ENCODE data around the gene ASPRV1. TPM values are rescaled to one million over a fixed set of nuclear protein-coding genes. Genes with fewer than 3 reads are reported as not detected.
"Not testable (repeated sequence)": the region's sequence is repeated elsewhere in the genome, so short reads cannot be mapped to it uniquely, and the experiment has no call there.

ASPRV1 gene
- total and polyA plus RNA-seq, 5 donors: 0.79 to 1.2 (median 1.1) TPM

- no peak overlapping the region for H3K27ac ChIP-seq (ENCODE audit: low read length)
- no peaks in the 10 kb centered on the region for H3K9me3 ChIP-seq (ENCODE audit: control insufficient read depth, low read length)
- H3K4me1 ChIP-seq (ENCODE audit: control insufficient read depth, insufficient read depth, low read length): no peaks in the 10 kb centered on the region
- H3K27me3 ChIP-seq (ENCODE audit: control insufficient read depth, insufficient read depth): no peaks in the 10 kb centered on the region
- 60% methylated on average over 8 of the region's 8 CpGs for WGBS
- no peak for ATAC-seq
- H3K4me3 ChIP-seq (ENCODE audit: low read length): no peak overlapping the region
- intact Hi-C loops (cut with DNase I): no loop called here
- no peak for DNase-seq
These were observed 3.5 kb downstream of the ASPRV1 start for GRCh38 chr2:69957965-69958364.

GRCh38 chr2:69956475-69956979, 4.9 kb downstream of the ASPRV1 start:
- intact Hi-C loops (cut with DNase I): no loop called here
- Histone ChIP-seq H3K27ac (ENCODE audit: low read length) (no peak overlapping the region), H3K9me3 (ENCODE audit: control insufficient read depth, low read length) (no peaks in the 10 kb centered on the region), H3K4me3 (ENCODE audit: low read length) (no peak overlapping the region), H3K27me3 (ENCODE audit: control insufficient read depth, insufficient read depth) (no peaks in the 10 kb centered on the region), H3K4me1 (ENCODE audit: control insufficient read depth, insufficient read depth, low read length) (no peaks in the 10 kb centered on the region)
- DNase-seq: no peak
- ATAC-seq: no peak
- WGBS: 88% methylated on average over 6 of the region's 6 CpGs

DNA sequence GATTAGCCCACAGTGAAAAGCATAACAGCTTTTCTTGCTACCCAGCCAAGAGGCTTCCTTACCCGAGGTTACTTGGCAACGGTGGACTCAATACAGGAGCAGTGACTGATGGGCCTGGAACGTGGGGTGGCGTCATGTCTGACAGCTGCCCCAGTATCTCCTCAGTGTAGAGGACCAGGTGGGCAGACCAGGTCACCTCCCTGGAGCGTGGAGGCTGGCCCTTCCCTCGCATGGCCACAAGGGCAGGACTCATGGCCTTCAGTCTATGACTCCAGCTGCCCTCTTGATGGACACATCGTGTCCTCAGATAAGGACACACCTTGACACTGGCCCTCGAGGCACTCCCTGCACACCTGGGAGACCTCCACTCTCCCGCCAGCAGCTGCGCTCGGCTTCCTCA, 6.4 kb downstream of the ASPRV1 start:
- no peak for ATAC-seq
- WGBS: 85% methylated on average over 11 of the region's 11 CpGs
- DNase-seq: no peak
- no peaks in the 10 kb centered on the region for H3K9me3 ChIP-seq (ENCODE audit: control insufficient read depth, low read length)
- intact Hi-C loops (cut with DNase I): no loop called here
- H3K27me3 ChIP-seq (ENCODE audit: control insufficient read depth, insufficient read depth): no peaks in the 10 kb centered on the region
- no peak overlapping the region for H3K27ac ChIP-seq (ENCODE audit: low read length)
- no peaks in the 10 kb centered on the region for H3K4me1 ChIP-seq (ENCODE audit: control insufficient read depth, insufficient read depth, low read length)
- H3K4me3 ChIP-seq (ENCODE audit: low read length): no peak overlapping the region

DNA sequence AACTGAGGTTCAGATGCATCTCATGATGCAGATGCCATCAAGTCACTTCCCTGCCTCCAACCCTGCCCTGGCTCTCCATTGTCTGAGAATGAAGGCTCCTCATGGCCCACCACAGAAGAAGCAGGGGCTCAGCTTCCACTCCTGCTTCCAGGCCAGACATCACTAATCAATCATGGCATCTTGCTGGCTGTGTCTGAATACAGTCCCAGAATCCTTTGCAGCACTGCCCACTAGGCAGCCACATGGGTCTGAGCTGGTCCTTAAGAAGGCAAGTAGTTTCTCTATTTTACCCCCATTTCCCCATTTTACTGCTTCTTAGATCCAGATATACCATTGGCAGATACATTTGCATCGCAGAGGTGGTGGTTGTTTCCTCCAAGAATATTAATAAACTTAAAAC, 7.3 kb downstream of the ASPRV1 start:
- WGBS: 96% methylated on average over 1 of the region's 1 CpG
- H3K27ac ChIP-seq (ENCODE audit: low read length): no peak overlapping the region
- H3K27me3 ChIP-seq (ENCODE audit: control insufficient read depth, insufficient read depth): no peaks in the 10 kb centered on the region
- H3K4me3 ChIP-seq (ENCODE audit: low read length): no peak overlapping the region
- H3K9me3 ChIP-seq (ENCODE audit: control insufficient read depth, low read length): no peaks in the 10 kb centered on the region
- intact Hi-C loops (cut with DNase I): no loop called here
- DNase-seq (no peak), ATAC-seq (no peak)
- H3K4me1 ChIP-seq (ENCODE audit: control insufficient read depth, insufficient read depth, low read length): no peaks in the 10 kb centered on the region

DNA sequence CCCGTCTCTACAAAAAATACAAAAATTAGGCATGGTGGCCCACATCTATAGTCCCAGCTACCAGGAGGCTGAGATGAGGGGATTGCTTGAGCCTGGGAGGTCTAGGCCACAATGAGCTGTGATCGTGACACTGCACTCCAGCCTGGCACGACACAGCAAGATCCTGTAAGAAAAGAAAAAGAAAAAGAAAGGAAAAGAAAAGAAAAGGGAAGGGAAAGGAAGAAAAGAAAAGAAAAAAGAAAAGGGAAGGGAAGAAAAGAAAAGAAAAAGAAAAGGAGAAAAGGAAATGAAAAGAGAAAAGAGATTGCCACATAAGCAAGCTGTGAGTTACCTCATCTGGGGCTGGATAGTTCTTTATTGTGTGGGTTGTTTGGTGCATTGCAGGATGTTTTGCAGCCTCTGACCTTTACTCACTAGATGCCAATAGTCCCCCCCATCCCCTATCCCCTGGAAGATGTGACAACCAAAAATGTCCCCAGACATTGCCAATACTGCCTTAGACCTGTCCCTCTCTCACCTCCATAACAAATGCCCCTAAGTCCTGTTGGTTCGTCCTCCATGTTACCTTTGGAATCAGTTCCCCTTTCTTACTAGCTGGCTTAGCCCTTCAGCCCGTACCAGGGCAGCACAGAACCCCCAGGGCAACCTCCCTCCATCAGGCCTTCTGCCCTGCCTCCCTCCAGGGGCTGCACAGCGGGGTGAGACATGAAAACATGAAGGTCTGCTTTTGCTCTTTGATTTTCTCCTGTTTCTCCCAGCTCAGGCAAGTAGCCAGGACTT, 8.9 kb downstream of the ASPRV1 start:
- WGBS: 87% methylated on average over 6 of the region's 6 CpGs
- ATAC-seq: no peak
- DNase-seq: no peak
- no peaks in the 10 kb centered on the region for H3K9me3 ChIP-seq (ENCODE audit: control insufficient read depth, low read length)
- no peaks in the 10 kb centered on the region for H3K4me1 ChIP-seq (ENCODE audit: control insufficient read depth, insufficient read depth, low read length)
- H3K4me3 ChIP-seq (ENCODE audit: low read length): no peak overlapping the region
- intact Hi-C loops (cut with DNase I): no loop called here
- no peaks in the 10 kb centered on the region for H3K27me3 ChIP-seq (ENCODE audit: control insufficient read depth, insufficient read depth)
- no peak overlapping the region for H3K27ac ChIP-seq (ENCODE audit: low read length)

DNA sequence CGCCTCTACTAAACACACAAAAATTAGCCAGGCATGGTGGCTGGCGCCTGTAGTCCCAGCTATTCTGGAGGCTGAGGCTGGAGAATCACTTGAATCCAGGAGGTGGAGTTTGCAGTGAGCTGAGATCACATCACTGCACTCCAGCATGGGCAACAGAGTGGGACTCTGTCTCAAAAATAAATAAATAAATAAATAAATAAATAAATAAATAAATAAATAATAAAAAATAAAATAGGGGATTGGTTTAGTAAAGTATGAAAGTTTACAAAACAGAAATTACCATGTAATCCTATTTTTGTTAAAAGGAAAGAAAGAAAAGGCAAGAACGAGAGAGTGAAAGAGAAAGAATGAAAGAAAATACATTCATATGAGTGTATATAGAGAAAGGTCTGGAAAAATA, 10.8 kb downstream of the ASPRV1 start:
- intact Hi-C loops (cut with DNase I); H3K27me3 ChIP-seq (ENCODE audit: control insufficient read depth, insufficient read depth); ATAC-seq; DNase-seq; H3K9me3 ChIP-seq (ENCODE audit: control insufficient read depth, low read length); H3K4me1 ChIP-seq (ENCODE audit: control insufficient read depth, insufficient read depth, low read length); H3K27ac ChIP-seq (ENCODE audit: low read length); H3K4me3 ChIP-seq (ENCODE audit: low read length): not testable (repeated sequence)
- 96% methylated on average over 3 of the region's 3 CpGs for WGBS

DNA sequence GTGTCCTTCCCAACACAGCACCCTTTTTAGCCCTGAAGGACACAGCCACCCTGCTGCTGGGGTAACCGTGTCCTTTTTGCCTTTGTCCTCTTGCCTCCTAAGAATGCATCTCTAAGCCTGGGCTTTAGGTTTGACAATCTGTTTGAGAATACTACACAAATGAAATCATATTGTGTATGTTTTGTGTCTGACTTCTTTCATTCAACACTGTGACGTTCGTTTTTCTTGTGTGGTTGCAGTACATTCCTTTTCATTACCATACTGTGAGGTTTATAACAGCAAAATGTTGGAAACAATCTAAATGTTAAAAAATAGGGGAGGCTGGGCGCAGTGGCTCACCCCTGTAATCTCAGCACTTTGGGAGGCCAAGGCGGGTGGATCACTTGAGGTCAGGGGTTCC, 11.2 kb downstream of the ASPRV1 start:
- WGBS: 80% methylated on average over 5 of the region's 5 CpGs
- no peaks in the 10 kb centered on the region for H3K4me1 ChIP-seq (ENCODE audit: control insufficient read depth, insufficient read depth, low read length)
- no peak for ATAC-seq

DNA sequence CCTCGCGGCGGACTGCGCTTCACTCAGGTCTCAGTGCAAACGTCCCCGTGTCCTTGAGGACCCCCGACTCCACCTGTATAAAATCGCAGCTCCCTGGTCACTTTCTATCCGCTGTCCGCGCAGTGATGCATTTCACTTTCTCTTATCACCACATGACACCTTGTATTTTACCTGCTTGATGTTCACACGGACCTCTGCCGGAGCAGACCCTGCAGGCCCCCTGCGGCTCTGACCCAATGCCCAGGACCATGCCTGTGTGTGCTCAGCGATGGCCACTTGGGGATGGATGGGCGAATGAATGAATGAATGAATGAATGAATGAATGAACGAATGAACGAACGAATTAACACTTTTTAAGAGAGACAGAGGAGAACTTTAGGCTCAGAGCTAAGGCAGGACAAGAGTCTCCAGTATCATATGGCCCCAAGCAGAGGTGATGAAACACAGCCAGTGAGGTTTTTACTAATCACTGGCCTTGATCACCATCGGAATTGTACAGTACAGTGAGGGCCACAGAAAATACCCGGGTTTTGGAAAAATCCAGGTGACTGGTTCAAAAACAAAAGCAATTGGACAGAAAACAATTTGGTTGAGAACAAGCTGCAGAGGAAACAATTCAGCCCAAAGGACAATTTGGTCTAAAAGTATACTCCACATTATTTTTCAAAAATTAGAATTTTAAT, 12.3 kb downstream of the ASPRV1 start:
- no peaks in the 10 kb centered on the region for H3K9me3 ChIP-seq (ENCODE audit: control insufficient read depth, low read length)
- intact Hi-C loops (cut with DNase I): no loop called here
- no peaks in the 10 kb centered on the region for H3K27me3 ChIP-seq (ENCODE audit: control insufficient read depth, insufficient read depth)
- no peak for ATAC-seq
- 72% methylated on average over 21 of the region's 21 CpGs for WGBS
- no peak overlapping the region for H3K4me3 ChIP-seq (ENCODE audit: low read length)
- H3K4me1 ChIP-seq (ENCODE audit: control insufficient read depth, insufficient read depth, low read length): no peaks in the 10 kb centered on the region
- H3K27ac ChIP-seq (ENCODE audit: low read length): no peak overlapping the region
- DNase-seq: no peak

More for the DNA sequence above, 11.2 kb downstream of the ASPRV1 start:
- Histone ChIP-seq H3K27ac (ENCODE audit: low read length) (no peak overlapping the region), H3K9me3 (ENCODE audit: control insufficient read depth, low read length) (no peaks in the 10 kb centered on the region), H3K4me3 (ENCODE audit: low read length) (no peak overlapping the region), H3K27me3 (ENCODE audit: control insufficient read depth, insufficient read depth) (no peaks in the 10 kb centered on the region)
- intact Hi-C loops (cut with DNase I): no loop called here
- no peak for DNase-seq

DNA sequence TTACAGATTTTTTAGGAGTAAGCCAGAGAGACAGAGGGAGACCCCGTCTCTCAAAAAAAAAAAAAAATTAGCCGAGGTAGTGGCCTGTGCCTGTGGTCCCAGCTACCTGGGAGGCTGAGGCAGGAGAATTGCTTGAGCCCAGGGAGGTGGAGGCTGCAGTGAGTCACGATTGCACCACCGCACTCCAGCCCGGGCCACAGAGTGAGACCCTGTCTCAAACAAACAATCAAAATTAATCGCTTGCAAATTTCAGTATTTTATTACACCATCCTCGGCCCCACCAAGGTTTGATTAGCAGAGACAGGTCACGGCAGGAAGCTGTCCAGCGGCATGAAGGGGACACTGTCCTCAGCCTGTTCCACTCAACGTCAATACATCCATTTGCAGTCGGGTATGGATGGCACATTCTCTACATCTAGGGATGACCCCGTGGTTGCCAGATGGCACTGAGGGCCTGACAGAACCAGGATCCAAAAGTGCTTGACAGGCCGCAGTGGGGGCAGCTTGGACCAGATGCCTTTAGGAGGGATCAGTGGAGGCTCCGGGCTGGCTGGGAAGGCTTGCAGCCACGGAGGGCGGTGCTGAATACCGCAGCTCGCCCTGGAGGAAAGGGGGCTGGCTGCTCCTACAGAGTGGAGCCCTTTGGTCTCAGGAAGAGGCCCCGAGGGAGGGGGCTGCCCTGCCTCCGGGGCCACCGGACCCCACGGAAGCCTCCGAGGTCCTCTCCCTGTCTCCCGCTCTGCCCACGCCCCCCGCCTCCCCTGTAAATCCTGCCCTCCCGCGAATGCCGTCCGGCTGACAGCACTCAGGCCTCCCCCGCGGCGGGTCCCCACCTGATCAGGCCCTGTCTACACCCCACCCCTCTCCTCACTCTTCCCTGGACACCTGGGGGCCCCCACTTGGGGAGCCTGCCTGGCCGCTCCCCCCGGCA, 13.1 kb downstream of the ASPRV1 start:
- no peak for DNase-seq
- Histone ChIP-seq H3K4me1 (ENCODE audit: control insufficient read depth, insufficient read depth, low read length) (no peaks in the 10 kb centered on the region), H3K27me3 (ENCODE audit: control insufficient read depth, insufficient read depth) (no peaks in the 10 kb centered on the region), H3K4me3 (ENCODE audit: low read length) (no peak overlapping the region), H3K27ac (ENCODE audit: low read length) (no peak overlapping the region), H3K9me3 (ENCODE audit: control insufficient read depth, low read length) (no peaks in the 10 kb centered on the region)
- intact Hi-C loops (cut with DNase I): no loop called here
- ATAC-seq: peak; percentile 25 to 32
- WGBS: 48% methylated on average over 35 of the region's 35 CpGs

DNA sequence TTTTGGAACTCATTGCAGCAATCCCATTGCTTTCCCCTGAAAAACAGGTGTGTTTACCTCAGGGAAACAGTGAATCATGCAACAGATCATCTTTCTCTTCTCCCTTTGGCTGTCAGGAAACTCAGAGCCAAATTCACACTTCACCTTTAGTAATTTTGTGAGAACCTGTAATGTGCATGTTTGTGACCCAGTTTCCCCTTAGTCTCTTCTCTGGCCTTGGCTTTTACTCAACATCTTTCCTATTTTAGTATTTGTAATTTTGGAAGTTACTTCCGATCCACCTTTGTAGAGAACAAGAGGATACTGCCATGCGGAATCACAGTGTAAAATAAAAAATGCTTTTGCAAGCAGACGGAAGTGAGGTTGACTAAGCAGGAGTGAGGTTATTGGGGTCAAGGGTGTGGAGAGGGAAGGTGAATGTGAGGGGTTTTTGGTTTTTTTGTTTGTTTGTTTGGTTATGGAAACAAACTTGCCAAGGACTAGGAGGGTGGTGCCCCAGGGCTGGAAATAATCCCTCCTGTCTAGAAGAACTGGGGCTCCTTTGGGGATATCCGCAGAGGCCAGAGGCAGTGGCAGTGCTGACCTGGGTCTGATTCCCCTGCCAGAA, 14.0 kb downstream of the ASPRV1 start:
- DNase-seq (no peak), ATAC-seq (no peak)
- 95% methylated on average over 4 of the region's 4 CpGs for WGBS
- Histone ChIP-seq H3K27ac (ENCODE audit: low read length) (no peak overlapping the region), H3K9me3 (ENCODE audit: control insufficient read depth, low read length) (no peaks in the 10 kb centered on the region), H3K4me3 (ENCODE audit: low read length) (no peak overlapping the region), H3K27me3 (ENCODE audit: control insufficient read depth, insufficient read depth) (no peaks in the 10 kb centered on the region), H3K4me1 (ENCODE audit: control insufficient read depth, insufficient read depth, low read length) (no peaks in the 10 kb centered on the region)
- intact Hi-C loops (cut with DNase I): no loop called here
